Stimulated activated effector memory CD8-positive, alpha-beta T cell treated with anti-CD3 and anti-CD28 coated beads, Interleukin-12 subunit alpha, Interleukin-12 subunit beta, amount 100 ng/mL, for 72 hours (primary cell): ENCODE data around the gene KRT4.

ENCODE experiments used
- ATAC-seq: fragments of 150-1000 bp; cut with Tn5 transposase; 2 replicates; pipeline ENCODE4 v1.10.0; 2021
- DNase-seq, 2 donors: peaks; one replicate each; pipeline ENCODE4 v3.0.0; 2021 to 2022; ENCODE audit warnings: low spot score in 2 of 2
- H3K27ac Mint-ChIP-seq: one replicate; pipeline ENCODE4 v1.8.0; 2022; ENCODE audit warnings: mild to moderate bottlenecking, mixed read lengths
- H3K36me3 Mint-ChIP-seq: one replicate; pipeline ENCODE4 v1.8.0; 2022; ENCODE audit warnings: mild to moderate bottlenecking, mixed read lengths
- H3K4me1 Mint-ChIP-seq: one replicate; pipeline ENCODE4 v1.8.0; 2022; ENCODE audit warnings: mixed read lengths
- H3K4me3 Mint-ChIP-seq: one replicate; pipeline ENCODE4 v1.8.0; 2022; ENCODE audit warnings: mild to moderate bottlenecking, mixed read lengths
- H3K9me3 Mint-ChIP-seq: one replicate; pipeline ENCODE4 v1.8.0; 2022; ENCODE audit warnings: mixed read lengths

Gene KRT4

GRCh38 chr12:52818887-52819420, 5.0 kb upstream of the KRT4 start:
- Mint-ChIP-seq H3K4me1 (no peaks in the 10 kb centered on the region), H3K9me3 (no peaks in the 10 kb centered on the region), H3K27ac (no peak overlapping the region), H3K4me3 (no peak overlapping the region), H3K36me3 (no peaks in the 10 kb centered on the region)
- no peak for ATAC-seq
- no peak for DNase-seq

GRCh38 chr12:52818388-52818787, 4.5 kb upstream of the KRT4 start:
- Mint-ChIP-seq H3K27ac (no peak overlapping the region), H3K36me3 (no peaks in the 10 kb centered on the region), H3K4me1 (no peaks in the 10 kb centered on the region), H3K4me3 (no peak overlapping the region), H3K9me3 (no peaks in the 10 kb centered on the region)
- ATAC-seq = no peak
- DNase-seq = no peak

DNA sequence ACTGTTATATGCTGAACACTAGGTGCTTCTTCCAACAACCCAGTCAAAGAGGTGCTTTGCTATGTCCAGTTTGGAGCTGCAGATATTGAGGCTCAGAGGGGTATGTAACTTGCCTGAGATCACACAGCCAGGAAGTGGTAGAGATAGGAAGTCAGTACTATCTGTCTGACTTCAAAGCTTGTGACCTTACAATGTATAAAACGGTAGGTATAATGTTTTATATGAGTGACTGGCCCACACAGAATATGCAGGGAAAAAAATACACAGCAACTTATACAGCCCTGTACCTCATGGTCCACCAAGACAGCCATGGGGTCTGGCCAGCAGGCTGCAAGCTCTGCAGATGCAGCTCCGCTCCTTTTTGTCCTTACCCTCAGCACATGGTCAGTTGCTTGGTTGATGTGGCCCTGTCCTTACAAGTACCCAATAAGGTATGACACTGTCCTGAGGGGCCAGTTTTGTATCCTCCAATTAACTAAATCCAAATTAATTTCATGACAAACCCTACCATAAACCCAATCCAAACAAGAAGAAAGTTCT, 3.9 kb upstream of the KRT4 start:
- DNase-seq (no peak), ATAC-seq (no peak)
- H3K4me1 Mint-ChIP-seq = no peaks in the 10 kb centered on the region
- no peak overlapping the region for H3K4me3 Mint-ChIP-seq
- no peaks in the 10 kb centered on the region for H3K36me3 Mint-ChIP-seq
- no peak overlapping the region for H3K27ac Mint-ChIP-seq
- no peaks in the 10 kb centered on the region for H3K9me3 Mint-ChIP-seq

DNA sequence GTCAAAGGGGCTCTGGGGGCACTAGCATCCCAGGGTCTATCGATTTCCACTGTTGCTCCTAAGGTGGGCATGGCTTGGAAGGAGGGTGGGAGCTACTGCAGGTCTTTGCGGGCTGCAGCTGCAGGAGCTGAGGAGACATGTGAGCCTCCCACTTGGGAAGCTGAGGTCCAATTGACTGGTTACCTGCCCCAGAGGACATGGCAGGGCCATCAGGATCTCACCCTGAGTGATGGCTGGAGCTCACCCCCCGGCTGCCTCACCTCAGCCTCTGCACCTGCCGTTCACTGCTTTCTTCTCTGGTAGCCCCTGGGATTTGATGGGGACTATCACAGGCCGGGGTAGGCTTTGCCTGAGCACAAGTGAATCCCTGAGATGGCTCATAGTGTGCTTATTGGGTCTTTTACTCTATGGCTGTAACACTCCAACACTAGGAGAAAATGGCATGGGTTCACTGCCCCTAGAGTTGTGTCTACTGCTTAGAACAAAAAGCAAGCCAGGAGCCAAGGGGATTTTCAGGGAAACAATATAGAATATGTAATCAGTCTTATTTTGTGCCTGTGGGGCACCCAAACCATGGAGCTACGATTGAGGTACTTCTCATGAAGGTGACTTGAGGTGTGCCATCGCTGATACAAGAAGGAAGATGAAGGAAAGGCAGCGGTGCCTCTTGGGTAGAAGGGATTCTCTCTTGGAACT, 3.2 kb upstream of the KRT4 start:
- H3K27ac Mint-ChIP-seq = no peak overlapping the region
- DNase-seq (no peak), ATAC-seq (no peak)
- no peaks in the 10 kb centered on the region for H3K36me3 Mint-ChIP-seq
- no peaks in the 10 kb centered on the region for H3K4me1 Mint-ChIP-seq
- H3K4me3 Mint-ChIP-seq = no peak overlapping the region
- H3K9me3 Mint-ChIP-seq = no peaks in the 10 kb centered on the region

DNA sequence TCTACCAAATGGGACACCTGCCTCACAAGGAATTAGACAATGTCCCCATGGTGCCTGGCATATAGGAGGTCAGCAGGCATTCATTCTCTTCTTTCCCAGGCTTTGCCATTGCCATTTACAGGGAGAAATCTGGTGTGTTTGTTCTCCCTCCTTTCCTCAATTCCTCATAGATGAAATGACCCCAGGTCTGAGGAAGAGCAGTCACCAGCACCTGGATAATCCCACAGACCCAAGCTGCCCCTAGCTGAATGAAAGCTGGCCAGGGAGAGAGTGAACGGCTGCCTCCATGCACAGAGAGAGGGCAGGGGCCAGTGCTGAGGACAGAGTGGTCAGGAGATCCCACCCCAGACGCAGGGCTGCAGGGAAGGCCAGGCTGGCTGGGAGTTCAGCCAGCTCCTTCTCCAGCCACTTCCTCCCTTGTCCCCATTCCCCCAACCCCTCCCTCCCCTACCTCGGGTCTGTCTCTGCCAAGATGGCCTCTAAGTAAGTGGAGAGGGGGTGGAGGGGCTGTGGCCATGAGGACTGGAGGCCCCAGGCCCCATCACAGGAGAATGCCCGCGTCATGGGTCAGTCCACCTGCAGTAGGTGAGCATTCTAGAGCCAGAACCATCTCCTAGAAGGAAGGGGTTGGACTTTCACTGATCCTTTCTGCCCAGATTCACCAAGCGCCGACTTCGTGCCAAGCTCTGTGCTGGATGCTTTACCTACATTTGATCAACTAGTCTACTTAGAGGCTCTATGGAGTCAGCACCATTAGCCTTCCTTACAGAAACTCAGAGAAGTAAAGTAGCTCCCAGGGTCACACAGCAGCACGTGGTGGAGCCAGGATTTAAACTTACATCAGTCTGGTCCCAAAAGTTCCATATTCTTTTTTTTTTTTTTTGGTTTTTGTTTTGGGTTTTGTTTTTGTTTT, 2.0 kb upstream of the KRT4 start:
- ATAC-seq = no peak
- H3K36me3 Mint-ChIP-seq = no peaks in the 10 kb centered on the region
- no peaks in the 10 kb centered on the region for H3K4me1 Mint-ChIP-seq
- H3K9me3 Mint-ChIP-seq = no peaks in the 10 kb centered on the region
- no peak overlapping the region for H3K27ac Mint-ChIP-seq
- no peak overlapping the region for H3K4me3 Mint-ChIP-seq
- no peak for DNase-seq

DNA sequence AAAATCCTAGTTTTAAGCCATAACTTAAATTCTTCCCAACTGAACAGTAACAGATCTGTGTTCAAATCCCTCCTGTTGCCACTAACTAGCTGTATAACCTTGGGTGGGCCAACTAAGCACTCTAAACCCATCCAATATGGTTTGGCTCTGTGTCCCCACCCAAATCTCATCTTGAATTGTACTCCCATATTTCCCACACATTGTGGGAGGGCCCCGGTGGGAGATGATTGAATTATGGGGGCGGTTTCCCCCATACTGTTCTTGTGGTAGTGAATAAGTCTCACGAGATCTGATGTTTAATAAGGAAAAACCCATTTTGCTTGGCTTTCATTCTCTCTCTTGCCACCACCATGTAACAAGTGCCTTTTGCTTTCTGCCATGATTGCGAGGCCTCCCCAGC, 1.2 kb upstream of the KRT4 start:
- DNase-seq = no peak
- H3K4me1 Mint-ChIP-seq = no peaks in the 10 kb centered on the region
- H3K4me3 Mint-ChIP-seq = no peak overlapping the region
- H3K36me3 Mint-ChIP-seq = no peaks in the 10 kb centered on the region
- H3K9me3 Mint-ChIP-seq = no peaks in the 10 kb centered on the region
- H3K27ac Mint-ChIP-seq = no peak overlapping the region
- ATAC-seq = no peak

DNA sequence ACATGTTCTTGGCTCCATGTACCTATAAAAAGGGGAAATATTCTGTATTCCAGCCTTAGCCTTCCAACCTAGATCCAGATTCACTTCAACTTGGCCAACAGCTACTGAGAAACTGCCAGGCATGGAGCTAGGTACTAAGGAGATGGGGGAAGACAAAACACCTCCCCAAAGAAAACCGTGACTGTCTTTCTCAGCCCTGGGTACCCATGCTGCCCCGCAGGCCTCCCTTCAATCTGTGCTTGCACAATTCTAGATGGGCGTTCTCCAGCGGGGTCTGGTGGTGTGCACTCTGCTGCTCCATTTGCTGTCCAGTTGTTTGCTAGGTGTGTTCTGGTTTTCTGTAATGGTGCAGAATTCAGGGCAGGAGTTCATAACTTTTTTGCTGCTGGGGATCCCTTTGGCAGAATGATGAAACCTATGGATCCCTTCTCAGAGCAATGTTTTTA, 817 bp upstream of the KRT4 start:
- H3K27ac Mint-ChIP-seq = peak overlapping the region; percentile 35
- no peak overlapping the region for H3K4me3 Mint-ChIP-seq
- ATAC-seq (no peak), DNase-seq (no peak)
- H3K9me3 Mint-ChIP-seq = no peaks in the 10 kb centered on the region
- no peaks in the 10 kb centered on the region for H3K4me1 Mint-ChIP-seq
- H3K36me3 Mint-ChIP-seq = no peaks in the 10 kb centered on the region

GRCh38 chr12:52813203-52813819, 605 bp downstream of the KRT4 start:
- DNase-seq (no peak), ATAC-seq (no peak)
- no peaks in the 10 kb centered on the region for H3K9me3 Mint-ChIP-seq
- H3K4me3 Mint-ChIP-seq = no peak overlapping the region
- no peaks in the 10 kb centered on the region for H3K36me3 Mint-ChIP-seq
- no peaks in the 10 kb centered on the region for H3K4me1 Mint-ChIP-seq
- H3K27ac Mint-ChIP-seq = no peak overlapping the region

GRCh38 chr12:52812749-52813148, 1.2 kb downstream of the KRT4 start:
- peak; percentile 48 for ATAC-seq
- no peaks in the 10 kb centered on the region for H3K4me1 Mint-ChIP-seq
- H3K27ac Mint-ChIP-seq = no peak overlapping the region
- no peak overlapping the region for H3K4me3 Mint-ChIP-seq
- H3K36me3 Mint-ChIP-seq = no peaks in the 10 kb centered on the region
- no peak for DNase-seq
- H3K9me3 Mint-ChIP-seq = no peaks in the 10 kb centered on the region

GRCh38 chr12:52812073-52812400, 1.9 kb downstream of the KRT4 start:
- Mint-ChIP-seq H3K9me3 (no peaks in the 10 kb centered on the region), H3K4me3 (no peak overlapping the region), H3K36me3 (no peaks in the 10 kb centered on the region), H3K4me1 (no peaks in the 10 kb centered on the region), H3K27ac (no peak overlapping the region)
- DNase-seq (no peak), ATAC-seq (no peak)

- Mint-ChIP-seq H3K4me1 (no peaks in the 10 kb centered on the region), H3K36me3 (no peaks in the 10 kb centered on the region), H3K27ac (no peak overlapping the region), H3K4me3 (no peak overlapping the region), H3K9me3 (no peaks in the 10 kb centered on the region)
- no peak for ATAC-seq
- no peak for DNase-seq
Observed at GRCh38 chr12:52811191-52812072, 2.5 kb downstream of the KRT4 start.

DNA sequence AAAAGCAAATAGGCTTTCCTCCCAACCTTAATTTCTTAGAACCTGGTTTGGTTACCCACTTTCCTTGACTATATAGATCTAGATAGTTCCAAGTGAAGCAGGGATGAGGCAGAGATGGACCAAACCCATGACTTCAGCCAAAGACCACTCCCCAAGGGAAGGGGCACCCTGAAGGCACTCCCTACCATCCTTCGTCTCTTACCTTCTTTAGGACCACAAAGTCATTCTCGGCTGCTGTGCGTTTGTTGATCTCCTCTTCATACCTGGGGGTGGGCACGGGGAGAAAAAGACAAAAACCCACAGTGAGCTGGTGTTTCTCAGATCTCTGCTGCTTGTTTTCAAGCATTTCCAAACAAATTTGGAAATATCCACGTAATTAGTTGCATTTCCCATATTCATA, 3.4 kb downstream of the KRT4 start:
- no peak for DNase-seq
- Mint-ChIP-seq H3K4me1 (no peaks in the 10 kb centered on the region), H3K27ac (no peak overlapping the region), H3K9me3 (no peaks in the 10 kb centered on the region), H3K36me3 (no peaks in the 10 kb centered on the region), H3K4me3 (no peak overlapping the region)
- ATAC-seq = no peak

DNA sequence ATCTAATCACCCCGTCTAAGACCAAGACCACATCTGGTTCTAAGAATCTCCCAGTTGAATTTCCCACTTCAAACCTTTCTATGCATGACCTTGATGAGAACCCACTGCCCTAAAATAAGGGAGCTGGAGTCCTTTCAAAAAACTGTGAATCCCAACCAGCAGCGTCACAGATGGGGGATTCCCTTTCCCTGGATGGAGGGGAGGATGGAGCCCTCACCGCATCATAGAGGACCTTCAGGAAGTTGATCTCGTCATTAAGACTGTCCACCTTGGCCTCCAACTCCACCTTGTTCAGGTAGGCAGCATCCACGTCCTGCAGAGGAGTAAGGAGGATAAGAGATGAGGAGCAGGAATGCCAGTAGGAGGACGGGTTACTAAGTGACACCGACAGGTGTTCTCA, 4.8 kb downstream of the KRT4 start:
- DNase-seq (no peak), ATAC-seq (no peak)
- no peaks in the 10 kb centered on the region for H3K36me3 Mint-ChIP-seq
- no peak overlapping the region for H3K27ac Mint-ChIP-seq
- H3K4me1 Mint-ChIP-seq = no peaks in the 10 kb centered on the region
- H3K9me3 Mint-ChIP-seq = no peaks in the 10 kb centered on the region
- H3K4me3 Mint-ChIP-seq = no peak overlapping the region

GRCh38 chr12:52808573-52809160, 5.2 kb downstream of the KRT4 start:
- DNase-seq (no peak), ATAC-seq (no peak)
- Mint-ChIP-seq H3K27ac (no peak overlapping the region), H3K4me3 (no peak overlapping the region), H3K36me3 (no peaks in the 10 kb centered on the region), H3K9me3 (no peaks in the 10 kb centered on the region), H3K4me1 (no peaks in the 10 kb centered on the region)
